K562 (cell line): Measurements from ENCODE around the gene PPP1R12B. TPM values are rescaled to one million over a fixed set of nuclear protein-coding genes. Genes with fewer than 3 reads are reported as not detected.
A peak's percentile ranks its signal among the peaks of the same experiment; 100 is the strongest.
"Not testable (repeated sequence)": the region's sequence is repeated elsewhere in the genome, so short reads cannot be mapped to it uniquely, and the experiment has no call there.

Experiments
- ARID3A ChIP-seq: IDR thresholded peaks from 2 replicates; pipeline ENCODE4 v1.6.1; 2012; ENCODE audit warnings: low read depth, low read length, improper control_type of control experiment, borderline replicate concordance
- BHLHE40 ChIP-seq: IDR thresholded peaks from 2 replicates; pipeline ENCODE4 v1.6.1; 2011; ENCODE audit warnings: low read length, improper control_type of control experiment
- HDAC2 ChIP-seq: fragments of 450-650 bp; IDR thresholded peaks from 2 replicates; pipeline ENCODE4 v1.6.1; 2016; ENCODE audit warnings: mild to moderate bottlenecking
- JUN ChIP-seq, 2 experiments: sonication (generic) in 1 of 2; formaldehyde crosslinking in 1 of 2; IDR thresholded peaks; 2 replicates each; pipeline versions ENCODE4 v1.6.1 to v1.8.0; 2012 to 2022; ENCODE audit warnings: borderline replicate concordance in 2 of 2, mild to moderate bottlenecking in 2 of 2, improper control_type of control experiment in 1 of 2, low read depth in 1 of 2, low read length in 1 of 2, missing genetic modification reagents in 1 of 2
- MEF2A ChIP-seq: IDR thresholded peaks from 2 replicates; pipeline ENCODE4 v1.6.1; 2011; ENCODE audit warnings: low read depth, mild to moderate bottlenecking, low read length, moderate library complexity; ENCODE audit not compliant: control insufficient read depth
- NCOR1 ChIP-seq: fragments of 450-650 bp; IDR thresholded peaks from 2 replicates; pipeline ENCODE4 v1.6.1; 2016; ENCODE audit warnings: mild to moderate bottlenecking, moderate library complexity
- PTRF ChIP-seq: fragments of 450-650 bp; IDR thresholded peaks from 2 replicates; pipeline ENCODE4 v1.6.1; 2016; ENCODE audit warnings: mild to moderate bottlenecking, missing genetic modification characterization, missing compliant biosample characterization
- RNF219 ChIP-seq: fragments of 250-450 bp; sonication (Bioruptor Pico); IDR thresholded peaks from 2 replicates; pipeline ENCODE4 v1.5.0; 2022; ENCODE audit warnings: mild to moderate bottlenecking
- TAL1 ChIP-seq: fragments of 450-650 bp; IDR thresholded peaks from 2 replicates; pipeline ENCODE4 v1.6.1; 2016; ENCODE audit warnings: mild to moderate bottlenecking
- TFE3 ChIP-seq: fragments of 450-650 bp; formaldehyde crosslinking; IDR thresholded peaks from 2 replicates; pipeline ENCODE4 v1.4.0; 2020; ENCODE audit warnings: mild to moderate bottlenecking, mixed read lengths
- THRB ChIP-seq: fragments of 450-650 bp; formaldehyde crosslinking; conservative IDR thresholded peaks from 2 replicates; pipeline ENCODE4 v1.4.0; 2022; ENCODE audit warnings: mild to moderate bottlenecking, missing genetic modification characterization
- TOE1 ChIP-seq, 2 experiments: fragments of 450-650 bp in 1 of 2; sonication (generic) in 1 of 2; formaldehyde crosslinking in 1 of 2; IDR thresholded peaks; 2 replicates each; pipeline versions ENCODE4 v1.7.1 to v1.8.0; 2016 to 2022; ENCODE audit warnings: borderline replicate concordance in 2 of 2, mild to moderate bottlenecking in 2 of 2, antibody characterized with exemption in 1 of 2, inconsistent platforms in 1 of 2, low read depth in 1 of 2, missing genetic modification reagents in 1 of 2, moderate library complexity in 1 of 2
- TRIM24 ChIP-seq, 2 experiments: fragments of 450-650 bp; IDR thresholded peaks; 2 replicates each; pipeline ENCODE4 v1.6.1; 2016
- ZKSCAN8 ChIP-seq: fragments of 200-800 bp; sonication (Bioruptor generic); IDR thresholded peaks from 2 replicates; pipeline ENCODE4 v1.6.1; 2016; ENCODE audit warnings: missing genetic modification characterization, missing compliant biosample characterization
- polyA plus RNA-seq, 8 experiments: library from polyadenylated mRNA; depleted of rRNA in 4 of 8; stranded (reverse) in 5 of 8; unstranded in 3 of 8; fragments of >200 nt; fragmentation: Nextera tagmentation in 2 of 8; fragmentation: Illumina TruSeq in 1 of 8; extraction: Ambion mirVana in 2 of 8; extraction: Trizol in 1 of 8; gene quantifications; 2 replicates each; pipeline versions ENCODE4 v1.2.1 to v1.2.3, GENCODE V29; 2011 to 2014; ENCODE audit warnings: inconsistent platforms in 1 of 8, missing spikeins in 1 of 8
- total RNA-seq, 7 experiments: library from RNA; depleted of rRNA in 6 of 7; stranded (reverse); fragments of >200 nt in 6 of 7; fragmentation: Illumina TruSeq in 2 of 7; extraction: Trizol in 2 of 7; gene quantifications; 2 replicates each; pipeline versions ENCODE4 v1.2.1 to v1.2.3, GENCODE V29; 2011 to 2021; ENCODE audit warnings: low replicate concordance in 1 of 7

Gene PPP1R12B
- total and polyA plus RNA-seq, 9 of the 15 experiments (the other 6 are each of a cell fraction or from before 2014, with no cell fraction given) = 0.73 to 16.9 (median 13.6) TPM

- TF ChIP-seq ARID3A (peak; percentile 90), JUN (IDR thresholded peaks at IDR 0.05; ENCODE audit: borderline replicate concordance, low read depth, low read length) (peak; percentile 78), MEF2A (peak; percentile 62; the same call in 1 of the 2 replicates), TFE3 (CRISPR knock-in tag) (0 out of 2 replicates have a peak, but pooled peaks have one; percentile 15), PTRF (0 out of 2 replicates have a peak, but pooled peaks have one; percentile 45), BHLHE40 (peak; percentile 45; the same call in 1 of the 2 replicates), TOE1 (IDR thresholded peaks at IDR 0.05; ENCODE audit: borderline replicate concordance) (peak; percentile 69; the same call in 1 of the 2 replicates), TRIM24 (IDR thresholded peaks at IDR 0.05) (peak; percentile 52 to 71; a peak in 2 of 4 replicates), ZKSCAN8 (CRISPR knock-in tag) (peak; percentile 31; the same call in 1 of the 2 replicates), RNF219 (0 out of 2 replicates have a peak, but pooled peaks have one; percentile 13), HDAC2 (peak; percentile 87), NCOR1 (peak; percentile 79), THRB (CRISPR knock-in tag) (peak; percentile 61), TAL1 (peak; percentile 48; the same call in 1 of the 2 replicates)
- TF ChIP-seq JUN (CRISPR knock-in tag; IDR thresholded peaks at IDR 0.05; ENCODE audit: borderline replicate concordance); TOE1 (CRISPR knock-in tag; IDR thresholded peaks at IDR 0.05; ENCODE audit: borderline replicate concordance, low read depth): not testable (repeated sequence)
Measured at GRCh38 chr1:202531812-202532616, 183.5 kb downstream of the PPP1R12B start (continued).
